Activated B cell treated with CpG ODN at 0.5 μM for 24 hours (primary cell): ENCODE results near the gene SEC14L6. TPM values are rescaled to one million over a fixed set of nuclear protein-coding genes. Genes with fewer than 3 reads are reported as not detected.

ENCODE experiments used
- ATAC-seq: fragments of 200-7000 bp; cut with Tn5 transposase; one replicate; pipeline ENCODE4 v1.10.0; 2021; ENCODE audit warnings: low read depth, mild to moderate bottlenecking, moderate library complexity
- CTCF ChIA-PET: fragments of 350-600 bp; sonication (Branson Sonifier 250); formaldehyde crosslinking; loops from one replicate; lab custom pipeline; 2021; ENCODE audit warnings: antibody characterized with exemption; lab: Charles Lee
- POLR2A ChIA-PET: fragments of 350-600 bp; sonication (Branson Sonifier 250); formaldehyde crosslinking; loops from one replicate; lab custom pipeline; 2021; ENCODE audit warnings: antibody characterized with exemption; lab: Charles Lee
- DNase-seq: peaks from one replicate; pipeline ENCODE4 v3.0.0; 2022
- H3K27ac Mint-ChIP-seq: one replicate; pipeline ENCODE4 v1.8.0; 2020; ENCODE audit warnings: mixed read lengths
- H3K27me3 Mint-ChIP-seq: one replicate; pipeline ENCODE4 v1.8.0; 2021; ENCODE audit warnings: mixed read lengths
- H3K36me3 Mint-ChIP-seq: one replicate; pipeline ENCODE4 v1.8.0; 2021; ENCODE audit warnings: low read depth, mixed read lengths
- H3K4me1 Mint-ChIP-seq: one replicate; pipeline ENCODE4 v1.8.0; 2021; ENCODE audit warnings: mixed read lengths
- H3K4me3 Mint-ChIP-seq: one replicate; pipeline ENCODE4 v1.8.0; 2020; ENCODE audit warnings: mild to moderate bottlenecking, mixed read lengths
- H3K9me3 Mint-ChIP-seq: one replicate; pipeline ENCODE4 v1.8.0; 2020; ENCODE audit warnings: mixed read lengths
- intact Hi-C: fragments of 100-400 bp; cut with micrococcal nuclease; formaldehyde crosslinking; loops from one replicate; pipeline ENCODE4 v1.15.1; 2024
- total RNA-seq: library from RNA; stranded (reverse); gene quantifications from 2 replicates; pipeline ENCODE4 v1.2.3, GENCODE V29; 2022
- TF ChIP-seq, protein P1 (sequence below): fragments of 200-600 bp; IDR thresholded peaks from one replicate; pipeline ENCODE4 v1.8.0; 2022; ENCODE audit warnings: antibody characterized with exemption, mild to moderate bottlenecking

SEC14L6 gene
- total RNA-seq, 1 donor from 2014 or later = not detected

DNA sequence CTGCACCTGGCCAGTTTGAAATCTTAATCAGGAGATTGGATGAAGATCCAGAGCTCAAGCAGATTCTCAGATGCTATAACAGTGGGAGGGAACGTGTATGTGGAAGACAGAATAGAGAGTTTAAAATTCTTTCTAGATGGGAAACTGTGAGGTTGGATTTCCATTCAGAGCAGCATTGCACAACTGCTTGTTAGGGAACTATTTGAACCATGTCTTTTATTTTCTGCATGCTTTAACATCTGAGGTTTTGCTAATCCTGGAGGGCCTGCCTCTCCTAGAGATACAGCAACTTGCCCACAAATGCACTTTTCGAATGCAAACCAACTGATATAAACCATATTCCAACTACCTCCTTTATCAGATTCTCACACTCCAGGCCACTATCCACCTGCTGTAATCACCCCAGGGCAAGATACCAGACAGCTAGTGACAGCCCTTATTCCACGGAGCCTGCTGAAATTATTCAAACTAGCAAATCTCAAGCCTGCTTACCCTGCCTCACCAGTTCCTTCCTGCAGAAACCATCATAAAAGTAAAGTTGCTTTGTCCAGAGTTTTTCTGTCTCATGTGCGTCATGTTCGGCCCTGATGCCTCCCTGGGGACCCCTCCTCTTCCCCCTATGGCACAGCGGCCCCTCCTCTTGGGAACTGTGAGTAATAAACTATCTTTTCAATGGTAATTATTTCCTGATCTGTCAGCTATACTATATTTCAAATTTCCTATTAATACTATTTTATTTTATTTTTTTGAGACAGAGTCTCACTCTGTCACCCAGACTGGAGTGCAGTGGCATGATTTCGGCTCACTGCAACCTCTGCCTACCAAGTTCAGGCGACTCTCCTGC is 22.7 kb downstream of the SEC14L6 start:
- intact Hi-C loops = no loop called here
- TF ChIP-seq, protein P1, sequence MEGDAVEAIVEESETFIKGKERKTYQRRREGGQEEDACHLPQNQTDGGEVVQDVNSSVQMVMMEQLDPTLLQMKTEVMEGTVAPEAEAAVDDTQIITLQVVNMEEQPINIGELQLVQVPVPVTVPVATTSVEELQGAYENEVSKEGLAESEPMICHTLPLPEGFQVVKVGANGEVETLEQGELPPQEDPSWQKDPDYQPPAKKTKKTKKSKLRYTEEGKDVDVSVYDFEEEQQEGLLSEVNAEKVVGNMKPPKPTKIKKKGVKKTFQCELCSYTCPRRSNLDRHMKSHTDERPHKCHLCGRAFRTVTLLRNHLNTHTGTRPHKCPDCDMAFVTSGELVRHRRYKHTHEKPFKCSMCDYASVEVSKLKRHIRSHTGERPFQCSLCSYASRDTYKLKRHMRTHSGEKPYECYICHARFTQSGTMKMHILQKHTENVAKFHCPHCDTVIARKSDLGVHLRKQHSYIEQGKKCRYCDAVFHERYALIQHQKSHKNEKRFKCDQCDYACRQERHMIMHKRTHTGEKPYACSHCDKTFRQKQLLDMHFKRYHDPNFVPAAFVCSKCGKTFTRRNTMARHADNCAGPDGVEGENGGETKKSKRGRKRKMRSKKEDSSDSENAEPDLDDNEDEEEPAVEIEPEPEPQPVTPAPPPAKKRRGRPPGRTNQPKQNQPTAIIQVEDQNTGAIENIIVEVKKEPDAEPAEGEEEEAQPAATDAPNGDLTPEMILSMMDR = no peak
- H3K36me3 Mint-ChIP-seq = no peaks in the 10 kb centered on the region
- no peak overlapping the region for H3K4me3 Mint-ChIP-seq
- peaks cover 4% of the 10 kb centered on the region for H3K27me3 Mint-ChIP-seq
- no peaks in the 10 kb centered on the region for H3K4me1 Mint-ChIP-seq
- no peaks in the 10 kb centered on the region for H3K9me3 Mint-ChIP-seq
- DNase-seq (no peak), ATAC-seq (no peak)
- no peak overlapping the region for H3K27ac Mint-ChIP-seq
- CTCF ChIA-PET = no interaction called here
- POLR2A ChIA-PET = no interaction called here

DNA sequence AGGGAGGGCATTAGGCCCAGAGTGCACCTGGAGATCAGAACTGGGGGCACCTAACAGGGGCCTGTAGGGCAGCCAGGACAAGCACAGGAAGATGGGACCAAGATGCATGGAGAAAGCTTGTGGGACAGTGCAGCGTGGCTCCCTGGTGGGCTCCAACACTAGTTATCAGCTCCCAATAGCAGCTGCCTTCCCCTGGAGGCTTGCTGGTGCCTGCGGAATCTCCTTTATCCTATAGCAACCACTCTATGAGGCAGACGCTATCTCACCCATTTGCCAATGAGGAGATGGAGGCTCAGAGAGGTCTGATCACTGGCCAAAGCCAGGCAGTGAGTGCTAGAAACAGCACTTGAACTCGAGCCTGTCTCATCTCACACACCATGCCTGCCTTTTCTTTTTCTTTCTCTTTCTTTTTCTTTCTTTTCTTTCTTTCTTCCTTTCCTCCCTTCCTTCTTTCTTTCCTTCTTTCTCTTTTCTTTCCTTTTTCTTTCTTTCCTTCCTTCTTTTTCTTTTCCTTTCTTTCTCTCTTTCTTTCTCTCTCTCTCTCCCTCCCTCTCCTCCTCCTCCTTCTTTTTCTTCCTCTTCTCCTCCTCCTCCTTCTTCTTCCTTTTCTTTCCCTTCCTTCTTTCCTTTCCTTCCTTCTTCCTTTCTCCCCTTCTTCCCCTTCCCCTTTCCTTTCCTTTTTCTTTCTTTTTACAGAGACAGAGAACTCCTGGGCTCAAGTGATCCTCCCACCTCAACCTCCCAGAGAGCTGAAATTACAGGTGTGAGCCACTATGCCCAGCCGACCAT is 25.0 kb downstream of the SEC14L6 start:
- H3K4me3 Mint-ChIP-seq = no peak overlapping the region
- CTCF ChIA-PET = no interaction called here

DNA sequence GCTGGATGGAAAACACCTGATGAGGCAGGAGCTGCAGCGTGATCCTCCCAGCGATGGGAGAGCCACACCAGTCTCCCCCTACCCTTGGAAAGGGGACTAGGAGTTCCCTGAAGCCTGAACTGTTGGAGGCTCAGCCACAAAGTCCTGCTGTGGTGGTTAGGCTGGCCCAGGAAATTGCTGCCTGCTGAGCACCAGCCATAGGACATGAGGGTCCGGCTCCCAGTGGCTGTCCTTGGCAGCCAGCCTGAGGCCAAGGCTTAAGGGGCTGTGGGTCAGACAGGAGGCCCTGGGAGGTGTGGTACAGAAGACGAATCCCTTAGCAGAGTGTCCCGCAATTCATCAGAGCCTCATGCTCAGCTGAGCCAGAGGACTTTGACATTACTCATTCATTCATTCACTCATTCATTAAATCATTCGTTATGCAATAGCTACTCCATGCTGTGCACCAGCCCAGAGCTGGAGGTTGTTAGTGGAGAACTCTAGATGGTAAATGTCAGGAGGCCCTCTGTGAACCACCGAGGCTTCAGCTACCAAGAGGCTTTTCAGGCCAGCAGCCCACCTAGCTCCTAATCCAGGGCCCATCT is 26.6 kb downstream of the SEC14L6 start:
- intact Hi-C loops = no loop called here
- H3K36me3 Mint-ChIP-seq = no peaks in the 10 kb centered on the region
- CTCF ChIA-PET = no interaction called here
- H3K27me3 Mint-ChIP-seq = peaks cover 4% of the 10 kb centered on the region
- no peaks in the 10 kb centered on the region for H3K4me1 Mint-ChIP-seq
- POLR2A ChIA-PET = no interaction called here
- no peak overlapping the region for H3K4me3 Mint-ChIP-seq
- H3K27ac Mint-ChIP-seq = no peak overlapping the region
- ATAC-seq (no peak), DNase-seq (no peak)
- TF ChIP-seq, protein P1 = no peak
- H3K9me3 Mint-ChIP-seq = no peaks in the 10 kb centered on the region

More for the DNA sequence above, 25.0 kb downstream of the SEC14L6 start:
- Mint-ChIP-seq H3K4me1 (no peaks in the 10 kb centered on the region), H3K27ac (no peak overlapping the region), H3K27me3 (peaks cover 4% of the 10 kb centered on the region), H3K36me3 (no peaks in the 10 kb centered on the region), H3K9me3 (no peaks in the 10 kb centered on the region)
- POLR2A ChIA-PET = no interaction called here
- DNase-seq (no peak), ATAC-seq (no peak)
- intact Hi-C loops = no loop called here
- TF ChIP-seq, protein P1 = no peak

DNA sequence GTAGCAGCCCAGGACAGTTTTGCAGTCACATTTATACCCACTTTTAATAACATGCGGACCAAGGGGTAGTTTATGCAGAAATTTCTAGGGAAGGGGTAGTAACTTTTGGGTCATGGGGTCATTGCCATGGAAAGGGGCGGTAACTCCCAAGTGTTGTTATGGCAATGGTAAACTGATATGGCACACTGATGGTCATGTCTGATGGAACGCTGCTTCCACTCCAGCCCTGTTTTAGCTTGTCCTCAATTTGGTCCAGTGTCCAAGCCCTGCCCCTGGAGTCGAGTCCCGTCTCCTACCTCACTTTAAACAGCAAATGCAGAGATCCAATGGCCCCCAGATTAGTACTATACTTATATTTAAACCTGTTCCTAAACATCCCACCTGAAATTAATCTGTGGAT is 29.8 kb downstream of the SEC14L6 start:
- Mint-ChIP-seq H3K36me3 (no peaks in the 10 kb centered on the region), H3K27ac (no peak overlapping the region), H3K9me3 (peaks cover 3% of the 10 kb centered on the region), H3K4me3 (no peak overlapping the region), H3K27me3 (peaks cover 5% of the 10 kb centered on the region), H3K4me1 (no peaks in the 10 kb centered on the region)
- ATAC-seq (no peak), DNase-seq (no peak)
- TF ChIP-seq, protein P1 = no peak
- ChIA-PET CTCF (no interaction called here), POLR2A (no interaction called here)
- intact Hi-C loops = no loop called here

DNA sequence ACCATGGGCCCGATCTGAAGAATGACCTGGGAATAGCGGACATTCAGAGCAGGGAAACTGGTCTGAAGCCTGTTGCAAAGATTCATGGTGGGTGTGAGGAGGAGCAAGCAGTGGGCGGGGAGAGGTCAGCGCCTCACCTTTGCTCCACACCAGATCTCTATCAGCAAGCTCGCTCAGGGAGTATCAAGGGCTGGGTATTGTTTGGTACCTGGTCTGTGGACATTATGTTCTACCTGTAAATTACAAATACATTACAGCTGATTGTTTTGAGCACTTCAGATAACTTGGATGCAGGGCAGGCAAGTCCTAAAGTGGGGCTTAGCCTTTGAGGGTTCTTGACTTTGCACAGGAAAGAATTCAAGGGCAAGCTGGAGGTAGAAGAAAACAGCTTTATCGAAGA is 30.3 kb downstream of the SEC14L6 start:
- no peak overlapping the region for H3K4me3 Mint-ChIP-seq
- peaks cover 3% of the 10 kb centered on the region for H3K9me3 Mint-ChIP-seq
- no peak for DNase-seq
- CTCF ChIA-PET = no interaction called here
- ATAC-seq = no peak
- intact Hi-C loops = no loop called here
- H3K27ac Mint-ChIP-seq = no peak overlapping the region
- TF ChIP-seq, protein P1 = no peak
- no peaks in the 10 kb centered on the region for H3K36me3 Mint-ChIP-seq
- peaks cover 5% of the 10 kb centered on the region for H3K27me3 Mint-ChIP-seq
- POLR2A ChIA-PET = no interaction called here
- no peaks in the 10 kb centered on the region for H3K4me1 Mint-ChIP-seq
